ENCODE data around the gene FLYWCH2.

The FLYWCH2 gene

GRCh38 chr16:2897110-2897509 lies 14.1 kb downstream of the FLYWCH2 start:
- TF ChIP-seq CTCF (IDR thresholded peaks at IDR 0.05; ENCODE audit: control insufficient read depth, insufficient read depth, low read depth, low read length, missing control alignments): no peak
- no peak for DNase-seq (ENCODE audit: low read depth)

GRCh38 chr16:2898831-2899563 lies 16.0 kb downstream of the FLYWCH2 start:
- no peak for TF ChIP-seq CTCF (IDR thresholded peaks at IDR 0.05; ENCODE audit: control insufficient read depth, insufficient read depth, low read depth, low read length, missing control alignments)
- H3K4me3 ChIP-seq (ENCODE audit: control insufficient read depth, low read depth, low read length): no peak overlapping the region
- no peak for DNase-seq (ENCODE audit: low read depth)

More at GRCh38 chr16:2897110-2897509, 14.1 kb downstream of the FLYWCH2 start:
- no peak overlapping the region for H3K4me3 ChIP-seq (ENCODE audit: control insufficient read depth, low read depth, low read length)

GRCh38 chr16:2899564-2900072 lies 16.6 kb downstream of the FLYWCH2 start:
- TF ChIP-seq CTCF (IDR thresholded peaks at IDR 0.05; ENCODE audit: control insufficient read depth, insufficient read depth, low read depth, low read length, missing control alignments): no peak
- no peak overlapping the region for H3K4me3 ChIP-seq (ENCODE audit: control insufficient read depth, low read depth, low read length)

GRCh38 chr16:2900526-2901075 lies 17.6 kb downstream of the FLYWCH2 start:
- no peak for DNase-seq (ENCODE audit: low read depth)
- no peak for TF ChIP-seq CTCF (IDR thresholded peaks at IDR 0.05; ENCODE audit: control insufficient read depth, insufficient read depth, low read depth, low read length, missing control alignments)
- no peak overlapping the region for H3K4me3 ChIP-seq (ENCODE audit: control insufficient read depth, low read depth, low read length)

More at GRCh38 chr16:2899564-2900072, 16.6 kb downstream of the FLYWCH2 start:
- DNase-seq (ENCODE audit: low read depth): no peak

GRCh38 chr16:2902337-2903130 lies 19.5 kb downstream of the FLYWCH2 start:
- no peak for TF ChIP-seq CTCF (IDR thresholded peaks at IDR 0.05; ENCODE audit: control insufficient read depth, insufficient read depth, low read depth, low read length, missing control alignments)
- DNase-seq (ENCODE audit: low read depth): no peak
- no peak overlapping the region for H3K4me3 ChIP-seq (ENCODE audit: control insufficient read depth, low read depth, low read length)

- peak; percentile 29 for DNase-seq (ENCODE audit: low read depth)
- peak overlapping the region; percentile 78 for H3K4me3 ChIP-seq (ENCODE audit: control insufficient read depth, low read depth, low read length)
- TF ChIP-seq CTCF (IDR thresholded peaks at IDR 0.05; ENCODE audit: control insufficient read depth, insufficient read depth, low read depth, low read length, missing control alignments): peak; percentile 87
These were observed 21.3 kb downstream of the FLYWCH2 start for GRCh38 chr16:2904100-2904921.

Data from AG09309 (cell line).